CD4-positive, alpha-beta memory T cell (primary cell): ENCODE measurements around the gene CD164. TPM values are rescaled to one million over a fixed set of nuclear protein-coding genes. Genes with fewer than 3 reads are reported as not detected.
"Not testable (repeated sequence)": the region's sequence is repeated elsewhere in the genome, so short reads cannot be mapped to it uniquely, and the experiment has no call there.

Experiments used
- CTCF ChIA-PET: fragments of 350-600 bp; sonication (Branson Sonifier 250); formaldehyde crosslinking; loops from one replicate; lab custom pipeline; 2021; ENCODE audit warnings: inconsistent platforms; ENCODE audit not compliant: partially characterized antibody; lab: Charles Lee
- POLR2A ChIA-PET: fragments of 350-600 bp; sonication (Branson Sonifier 250); formaldehyde crosslinking; loops from one replicate; lab custom pipeline; 2021; ENCODE audit not compliant: partially characterized antibody; lab: Charles Lee
- DNase-seq, 5 donors: peaks; one replicate each; pipeline versions ENCODE4 v3.0.0 to v3.0.0-alpha.2; 2020 to 2022; ENCODE audit warnings: mixed read lengths in 1 of 5
- H3K27ac ChIP-seq: one replicate; pipeline ENCODE4 v1.7.0; 2013; ENCODE audit warnings: low read depth, low read length
- H3K27me3 ChIP-seq: 2 replicates; pipeline ENCODE4 v1.7.0; 2013; ENCODE audit warnings: mild to moderate bottlenecking, low read length, moderate library complexity; ENCODE audit not compliant: insufficient read depth
- H3K36me3 ChIP-seq: 2 replicates; pipeline ENCODE4 v1.7.0; 2013; ENCODE audit warnings: mild to moderate bottlenecking, low read length, moderate library complexity; ENCODE audit not compliant: insufficient read depth
- H3K4me1 ChIP-seq: 2 replicates; pipeline ENCODE4 v1.7.0; 2013; ENCODE audit warnings: mild to moderate bottlenecking, low read length, moderate library complexity; ENCODE audit not compliant: insufficient read depth
- H3K4me3 ChIP-seq, 2 donors: one replicate each; pipeline ENCODE4 v1.7.0; 2013; ENCODE audit warnings: low read length in 2 of 2, mild to moderate bottlenecking in 1 of 2
- H3K9me3 ChIP-seq, 2 donors: one replicate each; pipeline ENCODE4 v1.7.0; 2013; ENCODE audit warnings: low read length in 2 of 2, control low read depth in 1 of 2; ENCODE audit not compliant: control insufficient read depth in 1 of 2
- H3K27ac Mint-ChIP-seq, 7 donors: one replicate each; pipeline ENCODE4 v1.8.0; 2020 to 2021; ENCODE audit warnings: mixed read lengths in 7 of 7, mild to moderate bottlenecking in 6 of 7, inconsistent platforms in 3 of 7, moderate library complexity in 3 of 7
- H3K27me3 Mint-ChIP-seq, 2 donors: one replicate each; pipeline ENCODE4 v1.8.0; 2020 to 2021; ENCODE audit warnings: mixed read lengths in 2 of 2
- H3K36me3 Mint-ChIP-seq, 2 donors: one replicate each; pipeline ENCODE4 v1.8.0; 2020 to 2021; ENCODE audit warnings: mixed read lengths in 2 of 2, inconsistent platforms in 1 of 2, mild to moderate bottlenecking in 1 of 2
- H3K4me1 Mint-ChIP-seq, 4 donors: one replicate each; pipeline ENCODE4 v1.8.0; 2020 to 2021; ENCODE audit warnings: mixed read lengths in 4 of 4, mild to moderate bottlenecking in 1 of 4
- H3K4me3 Mint-ChIP-seq, 8 donors: one replicate each; pipeline ENCODE4 v1.8.0; 2020 to 2021; ENCODE audit warnings: mixed read lengths in 8 of 8, mild to moderate bottlenecking in 7 of 8, moderate library complexity in 6 of 8, inconsistent platforms in 3 of 8
- H3K9me3 Mint-ChIP-seq, 8 donors: one replicate each; pipeline ENCODE4 v1.8.0; 2020 to 2021; ENCODE audit warnings: mixed read lengths in 8 of 8, mild to moderate bottlenecking in 5 of 8, inconsistent platforms in 3 of 8, moderate library complexity in 1 of 8
- intact Hi-C: fragments of 100-400 bp; cut with micrococcal nuclease; formaldehyde crosslinking; loops from one replicate; pipeline ENCODE4 v1.15.1; 2023
- polyA plus RNA-seq, 2 donors: library from polyadenylated mRNA; unstranded; fragments of 300-500 nt; fragmentation: Illumina TruSeq; gene quantifications; one replicate each; pipeline ENCODE4 v1.2.3, GENCODE V29; 2021
- total RNA-seq, 2 experiments: library from RNA; stranded (reverse); gene quantifications; one replicate each; pipeline ENCODE4 v1.2.3, GENCODE V29; 2021

Gene CD164
- total and polyA plus RNA-seq, 4 experiments from 2014 or later, result 222 to 445 (median 266) TPM

DNA sequence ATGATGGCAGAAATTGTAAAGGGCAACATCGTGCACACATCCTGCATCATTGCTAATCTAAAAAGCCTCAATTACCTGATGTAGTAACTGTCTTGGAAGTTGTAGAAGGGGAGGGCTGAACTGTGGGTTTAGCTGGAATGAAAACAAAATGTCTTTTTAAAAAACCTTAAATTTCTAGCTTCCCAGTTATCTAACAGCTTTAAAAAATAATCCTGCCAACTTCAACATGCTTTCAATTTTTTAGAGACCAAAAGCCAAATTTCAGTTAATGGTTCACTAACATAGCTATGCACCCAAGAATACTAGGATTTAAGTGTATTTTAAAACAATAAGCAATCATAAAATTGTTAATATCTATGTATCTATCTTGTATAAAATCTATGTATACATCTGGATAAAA is 11.9 kb downstream of the CD164 start:
- Mint-ChIP-seq H3K27me3 (no peaks in the 10 kb centered on the region), H3K4me3 (no peak overlapping the region), H3K36me3 (peaks cover 48 to 82% of the 10 kb centered on the region in 2 donors), H3K27ac (peak overlapping the region in 1 of 7 donors; percentile 60), H3K9me3 (no peaks in the 10 kb centered on the region), H3K4me1 (peaks cover 36 to 62% (median 49%) of the 10 kb centered on the region in 4 donors)
- H3K27ac ChIP-seq, result no peak overlapping the region
- no peak for DNase-seq
- H3K36me3 ChIP-seq, result peaks cover 51% of the 10 kb centered on the region
- H3K4me1 ChIP-seq, result peaks cover 37% of the 10 kb centered on the region
- no peak overlapping the region for H3K4me3 ChIP-seq
- intact Hi-C loops, result no loop called here
- no peaks in the 10 kb centered on the region for H3K9me3 ChIP-seq
- ChIA-PET CTCF (interaction anchor here (0.8 to 4.6 kb wide), 4 partner anchors 11 to 670 kb away, joined by 3 to 17 read pairs (median 3); partner anchors contain the start of gene CD164), POLR2A (interaction anchor here (0.6 to 1.9 kb wide), 2 partner anchors 12 to 70 kb away, joined by 3 to 17 read pairs; partner anchors contain the start of genes CD164 and SMPD2)
- no peaks in the 10 kb centered on the region for H3K27me3 ChIP-seq

DNA sequence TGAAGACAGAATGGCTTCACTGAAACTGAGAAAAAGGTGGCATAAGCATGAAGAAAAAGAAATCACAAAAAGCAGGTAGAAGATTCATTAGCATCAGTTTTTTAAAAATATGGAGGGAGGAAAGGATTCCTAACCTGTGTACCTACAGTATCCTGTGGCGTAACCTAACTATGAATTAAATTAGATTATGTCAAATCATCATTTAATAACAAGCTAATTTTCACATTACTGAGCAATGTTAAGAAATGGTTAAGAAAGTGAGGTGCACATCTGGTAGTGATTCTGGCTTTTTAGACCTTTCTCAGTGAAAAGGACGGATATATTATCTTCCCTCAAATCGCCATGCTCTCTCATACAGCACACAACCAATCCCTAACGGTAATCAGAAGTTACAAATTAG is 12.5 kb downstream of the CD164 start:
- Histone ChIP-seq H3K4me1 (peaks cover 35% of the 10 kb centered on the region), H3K27ac (no peak overlapping the region), H3K4me3 (no peak overlapping the region), H3K36me3 (peaks cover 50% of the 10 kb centered on the region), H3K9me3 (no peaks in the 10 kb centered on the region), H3K27me3 (no peaks in the 10 kb centered on the region)
- intact Hi-C loops, result no loop called here
- Mint-ChIP-seq H3K4me3 (no peak overlapping the region), H3K9me3 (no peaks in the 10 kb centered on the region), H3K27me3 (no peaks in the 10 kb centered on the region), H3K36me3 (peaks cover 48 to 81% of the 10 kb centered on the region in 2 donors), H3K27ac (peak overlapping the region in 1 of 7 donors; percentile 7), H3K4me1 (peaks cover 36 to 60% (median 47%) of the 10 kb centered on the region in 4 donors)
- ChIA-PET POLR2A (interaction anchor here (1.9 kb wide), 1 partner anchor 13 kb away, joined by 17 read pairs; the partner anchor contains the start of gene CD164), CTCF (interaction anchor here (4.6 kb wide), 1 partner anchor 13 kb away, joined by 17 read pairs; the partner anchor contains the start of gene CD164)
- no peak for DNase-seq

DNA sequence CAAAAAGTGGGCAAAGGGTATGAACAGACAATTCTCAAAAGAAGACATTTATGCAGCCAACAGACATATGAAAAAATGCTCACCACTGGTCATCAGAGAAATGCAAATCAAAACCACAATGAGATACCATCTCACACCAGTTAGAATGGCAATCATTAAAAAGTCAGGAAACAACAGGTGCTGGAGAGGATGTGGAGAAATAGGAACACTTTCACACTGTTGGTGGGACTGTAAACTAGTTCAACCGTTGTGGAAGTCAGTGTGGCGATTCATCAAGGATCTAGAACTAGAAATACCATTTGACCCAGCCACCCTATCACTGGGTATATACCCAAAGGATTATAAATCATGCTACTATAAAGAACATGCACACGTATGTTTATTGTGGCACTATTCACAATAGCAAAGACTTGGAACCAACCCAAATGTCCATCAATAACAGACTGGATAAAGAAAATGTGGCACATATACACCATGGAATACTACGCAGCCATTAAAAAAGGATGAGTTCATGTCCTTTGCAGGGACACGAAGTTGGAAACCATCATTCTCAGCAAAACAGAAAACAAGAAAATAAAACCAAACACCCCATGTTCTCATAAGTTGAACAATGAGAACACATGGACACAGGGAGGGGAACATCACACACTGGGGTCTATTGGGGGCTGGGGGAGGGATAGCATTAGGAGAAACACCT is 17.7 kb downstream of the CD164 start:
- intact Hi-C loops, DNase-seq, H3K4me1 ChIP-seq, CTCF ChIA-PET, H3K27ac ChIP-seq, H3K27me3 Mint-ChIP-seq, H3K9me3 ChIP-seq, H3K27me3 ChIP-seq, H3K4me3 Mint-ChIP-seq, H3K9me3 Mint-ChIP-seq, H3K4me3 ChIP-seq: not testable (repeated sequence)
- Mint-ChIP-seq H3K4me1 (peaks cover 13 to 43% (median 26%) of the 10 kb centered on the region in 4 donors), H3K27ac (peak overlapping the region in 2 of 7 donors; percentile 44 to 46), H3K36me3 (peaks cover 56 to 84% of the 10 kb centered on the region in 2 donors)
- POLR2A ChIA-PET, result interaction anchor here (1.0 kb wide), 1 partner anchor 9 kb away, joined by 3 read pairs; no protein-coding TSS in a partner anchor
- peaks cover 35% of the 10 kb centered on the region for H3K36me3 ChIP-seq

DNA sequence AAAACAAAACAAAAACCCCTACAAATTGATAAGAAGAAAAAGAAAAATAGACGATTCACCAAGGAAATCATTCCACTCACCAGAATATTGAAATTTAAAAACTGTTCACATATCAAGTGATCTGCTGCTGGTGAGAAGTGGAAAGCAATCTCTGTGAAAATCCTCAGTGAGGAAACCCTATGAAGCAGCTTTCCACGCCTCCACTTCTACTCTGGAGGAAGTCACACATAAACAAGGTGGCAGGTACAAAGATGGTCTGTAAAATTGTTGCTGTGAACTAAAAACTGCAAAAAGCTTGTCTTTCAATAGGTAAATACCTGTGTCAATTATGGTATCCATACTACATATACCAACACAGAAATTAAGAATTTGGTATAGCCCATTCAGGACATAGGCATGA is 18.5 kb downstream of the CD164 start:
- Histone ChIP-seq H3K4me3 (no peak overlapping the region), H3K4me1 (no peaks in the 10 kb centered on the region), H3K27me3 (no peaks in the 10 kb centered on the region), H3K36me3 (peaks cover 32% of the 10 kb centered on the region), H3K27ac (no peak overlapping the region), H3K9me3 (no peaks in the 10 kb centered on the region)
- no peak overlapping the region for H3K4me3 Mint-ChIP-seq
- H3K36me3 Mint-ChIP-seq, result peaks cover 62 to 86% of the 10 kb centered on the region in 2 donors
- peak overlapping the region in 1 of 7 donors; percentile 44 for H3K27ac Mint-ChIP-seq
- intact Hi-C loops, result no loop called here
- peaks cover 12 to 45% (median 25%) of the 10 kb centered on the region in 4 donors for H3K4me1 Mint-ChIP-seq
- DNase-seq, result no peak
- CTCF ChIA-PET, result interaction anchor here (1.8 kb wide), 1 partner anchor 11 kb away, joined by 4 read pairs; no protein-coding TSS in a partner anchor
- POLR2A ChIA-PET, result no interaction called here
- peaks cover 0 to 2% (median 0%) of the 10 kb centered on the region in 8 donors for H3K9me3 Mint-ChIP-seq
- H3K27me3 Mint-ChIP-seq, result no peaks in the 10 kb centered on the region

DNA sequence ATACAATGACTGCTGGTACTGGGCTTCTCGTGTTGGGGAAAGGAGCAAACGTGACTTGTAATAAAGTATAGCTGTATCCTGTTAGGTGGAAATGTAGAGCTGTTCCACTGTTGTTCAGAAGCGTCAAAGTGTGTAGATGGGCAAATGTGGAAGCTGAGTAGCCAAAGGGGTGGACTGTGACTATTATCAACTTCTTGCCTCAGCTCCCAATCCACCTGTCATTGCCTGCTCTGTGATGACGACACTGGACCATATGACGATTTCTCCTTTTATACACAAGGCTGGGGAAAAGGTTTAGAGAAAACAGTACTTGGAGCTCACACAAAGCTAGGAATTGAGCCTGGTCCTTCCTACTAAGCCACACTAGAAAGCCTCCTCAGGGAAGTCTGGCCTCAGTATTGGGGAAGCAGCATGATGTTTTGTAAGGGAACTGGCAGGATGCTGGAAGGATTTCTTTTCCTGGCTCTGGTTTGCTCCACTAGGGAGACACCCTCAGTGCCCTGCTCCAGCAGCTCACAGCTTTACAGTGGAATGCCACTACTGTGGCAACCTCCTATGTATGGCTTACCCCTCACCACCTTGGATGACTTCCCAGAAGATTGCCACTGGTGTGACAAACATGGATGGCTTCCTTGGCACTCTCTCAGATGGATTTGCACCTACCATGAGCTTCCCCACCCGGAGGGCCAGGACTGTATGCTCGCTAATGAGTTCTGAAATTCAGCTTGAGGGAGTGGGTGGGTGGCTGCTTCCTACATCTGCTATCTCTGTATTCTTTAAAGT is 20.0 kb downstream of the CD164 start:
- no peaks in the 10 kb centered on the region for H3K9me3 ChIP-seq
- Mint-ChIP-seq H3K4me1 (peaks cover 12 to 50% (median 23%) of the 10 kb centered on the region in 4 donors), H3K4me3 (no peak overlapping the region), H3K27ac (peak overlapping the region in 2 of 7 donors; percentile 2 to 44), H3K36me3 (peaks cover 76 to 89% of the 10 kb centered on the region in 2 donors), H3K27me3 (no peaks in the 10 kb centered on the region), H3K9me3 (peaks cover 0 to 2% (median 0%) of the 10 kb centered on the region in 8 donors)
- CTCF ChIA-PET, result interaction anchor here (0.5 to 1.8 kb wide), 4 partner anchors 12 to 189 kb away, joined by 3 to 4 read pairs (median 3); no protein-coding TSS in a partner anchor
- no peaks in the 10 kb centered on the region for H3K27me3 ChIP-seq
- H3K27ac ChIP-seq, result no peak overlapping the region
- no peak overlapping the region for H3K4me3 ChIP-seq
- intact Hi-C loops, result no loop called here
- DNase-seq, result no peak
- no peaks in the 10 kb centered on the region for H3K4me1 ChIP-seq
- POLR2A ChIA-PET, result interaction anchor here (1.0 to 2.4 kb wide), 2 partner anchors 15 to 20 kb away, joined by 3 to 8 read pairs; partner anchors contain the start of gene CD164
- peaks cover 29% of the 10 kb centered on the region for H3K36me3 ChIP-seq

DNA sequence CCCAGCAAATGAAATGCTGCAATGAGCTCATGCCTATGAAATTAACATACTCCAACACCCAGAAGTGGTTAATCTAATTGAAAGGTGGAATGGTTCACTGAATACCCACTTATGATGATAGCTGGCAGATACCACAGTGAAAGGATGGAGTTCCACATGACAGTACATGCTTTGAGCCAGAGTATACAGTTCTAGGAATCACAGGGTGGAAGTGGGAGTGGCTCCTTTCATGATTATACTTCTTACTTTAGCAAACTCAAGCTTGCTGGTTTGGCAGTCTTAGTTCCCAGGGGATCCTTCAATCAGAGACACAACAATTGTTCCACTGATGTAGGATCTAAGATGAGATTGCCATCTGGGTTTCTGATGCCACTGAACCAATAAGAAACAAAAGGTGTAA is 21.5 kb downstream of the CD164 start:
- CTCF ChIA-PET, result interaction anchor here (0.9 to 1.6 kb wide), 2 partner anchors 12 to 173 kb away, joined by 3 read pairs; no protein-coding TSS in a partner anchor

More for the DNA sequence above, 21.5 kb downstream of the CD164 start:
- peaks cover 10 to 39% (median 18%) of the 10 kb centered on the region in 4 donors for H3K4me1 Mint-ChIP-seq
- H3K9me3 ChIP-seq, result no peaks in the 10 kb centered on the region
- H3K27me3 Mint-ChIP-seq, result no peaks in the 10 kb centered on the region
- H3K36me3 ChIP-seq, result peaks cover 19% of the 10 kb centered on the region
- DNase-seq, result no peak
- peaks cover 84 to 89% of the 10 kb centered on the region in 2 donors for H3K36me3 Mint-ChIP-seq
- H3K4me3 ChIP-seq, result no peak overlapping the region
- no peak overlapping the region for H3K4me3 Mint-ChIP-seq
- no peak overlapping the region for H3K27ac ChIP-seq
- no peaks in the 10 kb centered on the region for H3K27me3 ChIP-seq
- intact Hi-C loops, result no loop called here
- H3K4me1 ChIP-seq, result no peaks in the 10 kb centered on the region
- POLR2A ChIA-PET, result interaction anchor here (0.9 to 2.4 kb wide), 3 partner anchors 9 to 22 kb away, joined by 3 to 8 read pairs (median 3); partner anchors contain the start of gene CD164
- H3K27ac Mint-ChIP-seq, result no peak overlapping the region
- H3K9me3 Mint-ChIP-seq, result peaks cover 0 to 13% (median 0%) of the 10 kb centered on the region in 8 donors
